Measurements from ENCODE around the gene IL6.
"Not testable (repeated sequence)": the region's sequence is repeated elsewhere in the genome, so short reads cannot be mapped to it uniquely, and the experiment has no call there.

Gene IL6

GRCh38 chr7:22727714-22728035 is 675 bp downstream of the IL6 start:
- DNase-seq (ENCODE audit: low spot score), result no peak

- no peak for DNase-seq (ENCODE audit: low spot score)
These were observed 1.5 kb downstream of the IL6 start for GRCh38 chr7:22728401-22729029.

DNA sequence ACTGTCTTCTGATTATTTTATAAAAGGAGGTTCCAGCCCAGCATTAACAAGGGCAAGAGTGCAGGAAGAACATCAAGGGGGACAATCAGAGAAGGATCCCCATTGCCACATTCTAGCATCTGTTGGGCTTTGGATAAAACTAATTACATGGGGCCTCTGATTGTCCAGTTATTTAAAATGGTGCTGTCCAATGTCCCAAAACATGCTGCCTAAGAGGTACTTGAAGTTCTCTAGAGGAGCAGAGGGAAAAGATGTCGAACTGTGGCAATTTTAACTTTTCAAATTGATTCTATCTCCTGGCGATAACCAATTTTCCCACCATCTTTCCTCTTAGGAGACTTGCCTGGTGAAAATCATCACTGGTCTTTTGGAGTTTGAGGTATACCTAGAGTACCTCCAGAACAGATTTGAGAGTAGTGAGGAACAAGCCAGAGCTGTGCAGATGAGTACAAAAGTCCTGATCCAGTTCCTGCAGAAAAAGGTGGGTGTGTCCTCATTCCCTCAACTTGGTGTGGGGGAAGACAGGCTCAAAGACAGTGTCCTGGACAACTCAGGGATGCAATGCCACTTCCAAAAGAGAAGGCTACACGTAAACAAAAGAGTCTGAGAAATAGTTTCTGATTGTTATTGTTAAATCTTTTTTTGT is 2.3 kb downstream of the IL6 start:
- no peak for DNase-seq (ENCODE audit: low spot score)

GRCh38 chr7:22730066-22730710 is 3.2 kb downstream of the IL6 start:
- no peak for DNase-seq (ENCODE audit: low spot score)

DNA sequence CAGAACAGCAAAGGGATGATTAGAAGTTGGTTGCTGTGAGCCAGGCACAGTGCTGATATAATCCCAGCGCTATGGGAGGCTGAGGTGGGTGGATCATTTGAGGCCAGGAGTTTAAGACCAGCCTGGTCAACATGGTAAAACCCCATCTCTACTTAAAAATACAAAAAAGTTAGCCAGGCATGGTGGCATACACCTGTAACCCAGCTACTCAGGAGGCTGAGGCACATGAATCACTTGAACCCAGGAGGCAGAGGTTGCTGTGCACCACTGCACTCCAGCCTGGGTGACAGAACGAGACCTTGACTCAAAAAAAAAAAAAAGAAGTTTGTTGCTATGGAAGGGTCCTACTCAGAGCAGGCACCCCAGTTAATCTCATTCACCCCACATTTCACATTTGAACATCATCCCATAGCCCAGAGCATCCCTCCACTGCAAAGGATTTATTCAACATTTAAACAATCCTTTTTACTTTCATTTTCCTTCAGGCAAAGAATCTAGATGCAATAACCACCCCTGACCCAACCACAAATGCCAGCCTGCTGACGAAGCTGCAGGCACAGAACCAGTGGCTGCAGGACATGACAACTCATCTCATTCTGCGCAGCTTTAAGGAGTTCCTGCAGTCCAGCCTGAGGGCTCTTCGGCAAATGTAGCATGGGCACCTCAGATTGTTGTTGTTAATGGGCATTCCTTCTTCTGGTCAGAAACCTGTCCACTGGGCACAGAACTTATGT is 4.1 kb downstream of the IL6 start:
- no peak for DNase-seq (ENCODE audit: low spot score)

DNA sequence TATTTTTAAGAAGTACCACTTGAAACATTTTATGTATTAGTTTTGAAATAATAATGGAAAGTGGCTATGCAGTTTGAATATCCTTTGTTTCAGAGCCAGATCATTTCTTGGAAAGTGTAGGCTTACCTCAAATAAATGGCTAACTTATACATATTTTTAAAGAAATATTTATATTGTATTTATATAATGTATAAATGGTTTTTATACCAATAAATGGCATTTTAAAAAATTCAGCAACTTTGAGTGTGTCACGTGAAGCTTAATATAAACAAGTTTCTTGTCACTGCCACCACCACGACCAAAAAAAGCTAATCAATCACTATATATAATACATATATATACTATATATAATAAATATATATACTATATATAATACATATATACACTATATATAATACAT is 4.8 kb downstream of the IL6 start:
- DNase-seq (ENCODE audit: low spot score), result no peak

DNA sequence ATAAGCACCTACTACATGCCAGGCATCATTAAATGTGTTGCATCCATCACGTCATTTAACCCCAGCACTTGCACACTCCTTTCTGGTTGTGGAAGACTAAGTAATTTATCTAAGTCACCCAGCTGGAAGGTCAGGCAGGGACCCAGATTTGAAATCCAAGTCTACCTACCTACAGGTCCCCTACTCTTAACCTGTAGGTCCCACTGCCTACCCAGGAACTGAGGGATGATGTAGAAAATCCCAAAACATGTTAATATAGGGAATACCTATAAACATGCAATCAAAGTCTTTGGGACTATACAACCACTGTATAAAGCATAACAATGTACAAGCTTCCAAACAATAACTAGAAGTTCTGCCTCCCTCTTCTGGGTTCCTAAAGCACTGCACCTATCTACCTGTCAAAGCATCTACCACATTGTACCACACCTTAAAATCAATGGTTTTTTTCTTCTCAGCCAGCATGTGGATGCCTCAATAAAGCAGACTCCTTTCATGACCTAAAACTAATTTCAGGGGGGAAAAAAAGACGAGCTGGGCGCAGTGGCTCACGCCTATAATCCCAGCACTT is 5.6 kb downstream of the IL6 start:
- DNase-seq (ENCODE audit: low spot score), result no peak

DNA sequence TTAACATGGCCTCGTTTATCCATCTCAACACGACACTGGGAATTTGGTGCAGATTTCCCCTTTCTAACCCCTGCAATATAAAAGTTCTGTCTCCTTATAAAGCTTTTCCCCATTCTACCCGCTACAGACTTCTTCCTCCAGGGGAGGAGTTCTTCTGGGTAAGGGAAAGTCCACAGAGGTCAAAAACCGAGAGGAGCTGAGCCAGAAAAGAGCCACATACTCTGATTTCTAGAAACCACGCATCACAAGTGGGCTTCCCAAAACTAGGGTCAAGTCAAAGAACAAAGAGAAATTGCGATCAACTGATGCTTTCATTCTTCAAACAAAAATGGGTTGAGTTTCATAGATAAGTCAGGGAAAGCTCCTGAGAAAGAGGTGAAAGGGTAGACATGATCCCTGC is 6.8 kb downstream of the IL6 start:
- DNase-seq (ENCODE audit: low spot score), result no peak

- no peak for DNase-seq (ENCODE audit: low spot score)
These were observed 16.0 kb downstream of the IL6 start for GRCh38 chr7:22743014-22743413.

- DNase-seq (ENCODE audit: low spot score), result no peak
These were observed 24.3 kb downstream of the IL6 start for GRCh38 chr7:22751341-22751740.

- DNase-seq (ENCODE audit: low spot score), result no peak
These were observed 30.5 kb downstream of the IL6 start for GRCh38 chr7:22757338-22757994.

DNA sequence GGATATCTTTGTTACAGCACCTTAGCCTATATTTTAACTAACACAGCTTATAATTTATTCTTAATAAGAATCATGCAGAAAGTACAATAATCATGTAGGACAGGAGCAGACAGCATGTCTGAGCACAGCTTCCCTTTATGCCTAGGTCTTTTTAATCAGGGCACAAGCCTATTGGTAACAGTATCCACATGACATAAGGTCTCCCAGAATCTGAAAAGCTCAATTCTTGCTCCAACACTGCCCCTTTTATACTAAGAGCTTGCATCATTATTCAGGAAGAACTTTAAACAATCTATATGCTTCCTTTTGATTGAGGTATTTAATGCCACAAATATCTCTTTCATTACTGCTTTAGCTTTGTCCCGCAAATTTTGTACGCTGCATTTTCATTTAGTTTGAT is 31.6 kb downstream of the IL6 start:
- DNase-seq (ENCODE audit: low spot score), result no peak

GRCh38 chr7:22759721-22760120 is 32.7 kb downstream of the IL6 start:
- DNase-seq (ENCODE audit: low spot score), result no peak

DNA sequence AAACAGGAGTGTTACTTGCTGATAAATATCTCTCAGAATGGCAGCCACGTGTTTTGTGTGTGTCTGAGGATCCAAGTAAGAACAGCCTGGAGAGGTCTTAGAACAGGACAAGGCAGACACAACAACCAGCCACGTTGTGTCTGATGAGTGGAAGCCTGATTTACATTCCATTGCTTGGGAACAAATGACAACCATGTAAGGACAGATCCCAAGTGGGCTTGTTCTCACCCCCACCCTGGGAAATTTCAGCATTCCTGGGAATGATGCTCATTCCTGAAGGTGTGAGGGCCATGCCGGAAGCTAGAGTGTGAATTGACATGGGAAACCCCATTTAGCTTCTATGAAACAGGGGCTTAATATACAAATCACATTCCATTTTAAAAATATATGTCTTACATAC is 35.9 kb downstream of the IL6 start:
- DNase-seq (ENCODE audit: low spot score), result no peak

GRCh38 chr7:22765609-22766008 is 38.6 kb downstream of the IL6 start:
- DNase-seq (ENCODE audit: low spot score), result no peak

GRCh38 chr7:22771194-22771871 is 44.3 kb downstream of the IL6 start:
- no peak for DNase-seq (ENCODE audit: low spot score)

GRCh38 chr7:22771872-22772228 is 44.9 kb downstream of the IL6 start:
- no peak for DNase-seq (ENCODE audit: low spot score)

- no peak for DNase-seq (ENCODE audit: low spot score)
These were observed 45.9 kb downstream of the IL6 start for GRCh38 chr7:22772885-22773284.

GRCh38 chr7:22776964-22777363 is 50.0 kb downstream of the IL6 start:
- no peak for DNase-seq (ENCODE audit: low spot score)

- not testable (repeated sequence) for DNase-seq (ENCODE audit: low spot score)
These were observed 52.8 kb downstream of the IL6 start for GRCh38 chr7:22779730-22780323.

GRCh38 chr7:22781230-22781711 is 54.3 kb downstream of the IL6 start:
- DNase-seq (ENCODE audit: low spot score), result no peak

Data from ecto neural progenitor cell (in vitro differentiated cells).